ENCODE measurements around the gene DLGAP4.

DNA sequence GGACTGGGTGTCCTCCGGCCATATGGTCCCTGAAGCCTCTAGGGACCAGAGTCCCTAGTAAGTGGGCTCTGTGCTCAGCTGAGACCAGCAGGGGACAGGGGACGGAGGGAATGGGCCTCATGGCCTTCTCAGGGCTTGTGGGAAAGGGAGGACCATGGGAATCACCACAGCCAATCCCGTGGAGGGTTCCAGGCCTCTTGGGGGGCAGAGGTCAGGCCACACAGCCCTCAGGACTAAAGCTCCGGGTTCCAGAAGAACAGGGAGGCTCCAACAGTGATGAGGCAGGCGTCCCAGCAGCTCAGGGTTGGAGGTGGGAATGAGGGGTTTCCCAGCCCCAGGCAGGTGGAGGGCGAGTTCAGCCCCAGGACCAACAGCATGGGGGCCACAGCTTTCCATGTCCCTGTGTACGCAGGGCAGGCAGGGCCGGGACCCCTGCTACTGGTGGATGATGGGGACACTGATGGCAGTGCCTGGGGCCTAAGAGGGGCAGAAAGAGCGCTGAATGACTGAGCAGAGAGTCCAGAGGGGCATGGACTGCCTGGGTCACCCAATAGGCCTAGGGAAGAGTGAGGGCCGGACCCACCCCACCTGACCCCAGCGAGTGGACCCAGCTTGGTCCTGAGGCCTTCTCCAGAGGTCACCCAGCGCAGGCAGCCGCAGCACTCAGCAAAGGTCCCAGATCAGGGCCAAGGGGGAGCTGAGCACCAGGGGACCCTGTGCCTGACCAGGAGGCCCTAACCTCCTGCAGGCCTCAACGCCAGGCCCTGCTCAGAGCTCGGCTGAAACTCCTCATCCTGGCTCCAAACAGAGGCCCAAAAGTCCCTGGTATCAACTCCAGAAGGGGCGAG is 244.0 kb downstream of the DLGAP4 start:
- TF ChIP-seq, protein P1, sequence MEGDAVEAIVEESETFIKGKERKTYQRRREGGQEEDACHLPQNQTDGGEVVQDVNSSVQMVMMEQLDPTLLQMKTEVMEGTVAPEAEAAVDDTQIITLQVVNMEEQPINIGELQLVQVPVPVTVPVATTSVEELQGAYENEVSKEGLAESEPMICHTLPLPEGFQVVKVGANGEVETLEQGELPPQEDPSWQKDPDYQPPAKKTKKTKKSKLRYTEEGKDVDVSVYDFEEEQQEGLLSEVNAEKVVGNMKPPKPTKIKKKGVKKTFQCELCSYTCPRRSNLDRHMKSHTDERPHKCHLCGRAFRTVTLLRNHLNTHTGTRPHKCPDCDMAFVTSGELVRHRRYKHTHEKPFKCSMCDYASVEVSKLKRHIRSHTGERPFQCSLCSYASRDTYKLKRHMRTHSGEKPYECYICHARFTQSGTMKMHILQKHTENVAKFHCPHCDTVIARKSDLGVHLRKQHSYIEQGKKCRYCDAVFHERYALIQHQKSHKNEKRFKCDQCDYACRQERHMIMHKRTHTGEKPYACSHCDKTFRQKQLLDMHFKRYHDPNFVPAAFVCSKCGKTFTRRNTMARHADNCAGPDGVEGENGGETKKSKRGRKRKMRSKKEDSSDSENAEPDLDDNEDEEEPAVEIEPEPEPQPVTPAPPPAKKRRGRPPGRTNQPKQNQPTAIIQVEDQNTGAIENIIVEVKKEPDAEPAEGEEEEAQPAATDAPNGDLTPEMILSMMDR (IDR thresholded peaks at IDR 0.05; ENCODE audit: low read length), result no peak
- TF ChIP-seq EZH2 (optimal IDR thresholded peaks at IDR 0.05; ENCODE audit: low read depth, low read length), result no peak
